K562 (cell line): ENCODE measurements around the gene CAPZA1. TPM values are rescaled to one million over a fixed set of nuclear protein-coding genes. Genes with fewer than 3 reads are reported as not detected.

ENCODE experiments used
- COPS2 ChIP-seq: fragments of 450-650 bp; conservative IDR thresholded peaks from 2 replicates; pipeline ENCODE4 v1.6.1; 2016; ENCODE audit warnings: mild to moderate bottlenecking, moderate library complexity
- CTBP1 ChIP-seq: fragments of 450-650 bp; IDR thresholded peaks from 2 replicates; pipeline ENCODE4 v1.6.1; 2016; ENCODE audit warnings: borderline replicate concordance
- KLF1 ChIP-seq: fragments of 450-650 bp; IDR thresholded peaks from 2 replicates; pipeline ENCODE4 v1.6.1; 2016; ENCODE audit warnings: missing genetic modification characterization, missing compliant biosample characterization
- MED1 ChIP-seq: sonication (generic); formaldehyde crosslinking; IDR thresholded peaks from 2 replicates; pipeline ENCODE4 v1.8.1; 2023; ENCODE audit warnings: missing genetic modification reagents, borderline replicate concordance
- MYC ChIP-seq, 2 experiments: fragments of 250-450 bp in 1 of 2; sonication (Bioruptor Pico) in 1 of 2; IDR thresholded peaks; 2 replicates each; pipeline versions ENCODE4 v1.5.1 to v1.6.1; 2012 to 2021; ENCODE audit warnings: low read depth in 2 of 2, borderline replicate concordance in 1 of 2, improper control_type of control experiment in 1 of 2, low read length in 1 of 2, mild to moderate bottlenecking in 1 of 2, moderate library complexity in 1 of 2
- NR4A1 ChIP-seq, 2 experiments: fragments of 250-450 bp in 1 of 2; fragments of 450-650 bp in 1 of 2; sonication (Bioruptor Pico) in 1 of 2; IDR thresholded peaks; 2 replicates each; pipeline versions ENCODE4 v1.4.0 to v1.6.1; 2016 to 2020; ENCODE audit warnings: mild to moderate bottlenecking in 2 of 2, missing compliant biosample characterization in 1 of 2, missing genetic modification characterization in 1 of 2, moderate library complexity in 1 of 2
- UBTF ChIP-seq, 2 experiments: IDR thresholded peaks; 2 replicates each; pipeline ENCODE4 v1.6.1; 2012; ENCODE audit warnings: improper control_type of control experiment in 2 of 2, low read depth in 2 of 2, low read length in 2 of 2, borderline replicate concordance in 1 of 2
- VEZF1 ChIP-seq: fragments of 200-800 bp; sonication (Bioruptor generic); IDR thresholded peaks from 2 replicates; pipeline ENCODE4 v1.6.1; 2017; ENCODE audit warnings: missing genetic modification characterization, missing compliant biosample characterization
- ZBTB11 ChIP-seq, 3 experiments: fragments of 200-800 bp in 1 of 3; fragments of 250-450 bp in 1 of 3; fragments of 450-650 bp in 1 of 3; sonication (Bioruptor Pico) in 1 of 3; sonication (Bioruptor generic) in 1 of 3; formaldehyde crosslinking in 1 of 3; IDR thresholded peaks; 2 replicates each; pipeline versions ENCODE4 v1.6.1 to v1.8.0; 2016 to 2022; ENCODE audit warnings: mild to moderate bottlenecking in 2 of 3, missing genetic modification characterization in 2 of 3, missing compliant biosample characterization in 1 of 3, moderate library complexity in 1 of 3
- ZNF263 ChIP-seq: sonication (generic); formaldehyde crosslinking; IDR thresholded peaks from 2 replicates; pipeline ENCODE4 v1.8.0; 2022; ENCODE audit warnings: mild to moderate bottlenecking, missing genetic modification reagents, borderline replicate concordance
- polyA plus RNA-seq, 8 experiments: library from polyadenylated mRNA; depleted of rRNA in 4 of 8; stranded (reverse) in 5 of 8; unstranded in 3 of 8; fragments of >200 nt; fragmentation: Nextera tagmentation in 2 of 8; fragmentation: Illumina TruSeq in 1 of 8; extraction: Ambion mirVana in 2 of 8; extraction: Trizol in 1 of 8; gene quantifications; 2 replicates each; pipeline versions ENCODE4 v1.2.1 to v1.2.3, GENCODE V29; 2011 to 2014; ENCODE audit warnings: inconsistent platforms in 1 of 8, missing spikeins in 1 of 8
- total RNA-seq, 7 experiments: library from RNA; depleted of rRNA in 6 of 7; stranded (reverse); fragments of >200 nt in 6 of 7; fragmentation: Illumina TruSeq in 2 of 7; extraction: Trizol in 2 of 7; gene quantifications; 2 replicates each; pipeline versions ENCODE4 v1.2.1 to v1.2.3, GENCODE V29; 2011 to 2021; ENCODE audit warnings: low replicate concordance in 1 of 7

The CAPZA1 gene
- total and polyA plus RNA-seq, 9 of the 15 experiments (the other 6 are each of a cell fraction or from before 2014, with no cell fraction given), result 237 to 1,020 (median 306) TPM

GRCh38 chr1:112674986-112675727 is 55.5 kb downstream of the CAPZA1 start (continued):
- peak; percentile 68 to 70; a peak in 3 of 4 replicates for TF ChIP-seq UBTF (IDR thresholded peaks at IDR 0.05; ENCODE audit: borderline replicate concordance in 1 of 2, low read depth in 2 of 2, low read length in 2 of 2)
- TF ChIP-seq NR4A1 (CRISPR knock-in tag; IDR thresholded peaks at IDR 0.05), result no peak
- TF ChIP-seq NR4A1 (tag; IDR thresholded peaks at IDR 0.05), result 0 out of 2 replicates have a peak, but pooled peaks have one; percentile 20
- TF ChIP-seq VEZF1 (CRISPR knock-in tag), result peak; percentile 74
- TF ChIP-seq KLF1 (tag), result no peak
- TF ChIP-seq ZBTB11 (CRISPR knock-in tag; IDR thresholded peaks at IDR 0.05), result 0 out of 6 replicates have a peak, but pooled peaks of 1 of the 3 experiments have one; percentile 6
- TF ChIP-seq MYC (IDR thresholded peaks at IDR 0.05; ENCODE audit: low read depth, low read length), result no peak
- no peak for TF ChIP-seq MYC (CRISPR knock-in tag; IDR thresholded peaks at IDR 0.05; ENCODE audit: borderline replicate concordance, low read depth)
- 0 out of 2 replicates have a peak, but pooled peaks have one; percentile 31 for TF ChIP-seq MED1 (CRISPR knock-in tag)
- TF ChIP-seq COPS2, result no peak
- TF ChIP-seq CTBP1, result peak; percentile 56; the same call in 1 of the 2 replicates
- no peak for TF ChIP-seq ZNF263 (CRISPR knock-in tag)
